ENCODE data around the gene NPIPA5.
"Not testable (repeated sequence)": the region's sequence is repeated elsewhere in the genome, so short reads cannot be mapped to it uniquely, and the experiment has no call there.

DNA sequence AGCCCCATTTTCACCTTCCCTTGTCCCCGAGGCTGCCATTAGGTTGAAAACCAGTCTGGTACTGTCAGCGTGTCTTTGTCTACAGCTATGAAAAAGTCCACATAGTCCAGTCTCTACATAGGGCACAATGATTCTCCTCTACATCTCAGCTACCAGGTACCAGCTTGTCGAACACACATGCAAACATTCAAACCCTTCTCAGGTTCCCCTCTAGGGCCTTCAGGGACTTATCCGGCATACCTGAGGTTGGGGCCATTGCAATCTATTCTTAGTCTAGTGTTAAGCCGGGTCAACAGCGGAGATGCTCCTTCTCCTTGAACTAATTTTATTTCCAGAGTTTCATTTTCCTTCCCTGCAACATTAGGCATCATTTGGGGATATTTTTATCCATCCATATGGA is 54.7 kb downstream of the NPIPA5 start:
- TF ChIP-seq, protein P1, sequence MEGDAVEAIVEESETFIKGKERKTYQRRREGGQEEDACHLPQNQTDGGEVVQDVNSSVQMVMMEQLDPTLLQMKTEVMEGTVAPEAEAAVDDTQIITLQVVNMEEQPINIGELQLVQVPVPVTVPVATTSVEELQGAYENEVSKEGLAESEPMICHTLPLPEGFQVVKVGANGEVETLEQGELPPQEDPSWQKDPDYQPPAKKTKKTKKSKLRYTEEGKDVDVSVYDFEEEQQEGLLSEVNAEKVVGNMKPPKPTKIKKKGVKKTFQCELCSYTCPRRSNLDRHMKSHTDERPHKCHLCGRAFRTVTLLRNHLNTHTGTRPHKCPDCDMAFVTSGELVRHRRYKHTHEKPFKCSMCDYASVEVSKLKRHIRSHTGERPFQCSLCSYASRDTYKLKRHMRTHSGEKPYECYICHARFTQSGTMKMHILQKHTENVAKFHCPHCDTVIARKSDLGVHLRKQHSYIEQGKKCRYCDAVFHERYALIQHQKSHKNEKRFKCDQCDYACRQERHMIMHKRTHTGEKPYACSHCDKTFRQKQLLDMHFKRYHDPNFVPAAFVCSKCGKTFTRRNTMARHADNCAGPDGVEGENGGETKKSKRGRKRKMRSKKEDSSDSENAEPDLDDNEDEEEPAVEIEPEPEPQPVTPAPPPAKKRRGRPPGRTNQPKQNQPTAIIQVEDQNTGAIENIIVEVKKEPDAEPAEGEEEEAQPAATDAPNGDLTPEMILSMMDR (conservative IDR thresholded peaks at IDR 0.05), result not testable (repeated sequence)
- TF ChIP-seq EZH2 (IDR thresholded peaks at IDR 0.05; ENCODE audit: low read depth), result not testable (repeated sequence)
